Endothelial cell of umbilical vein (primary cell): ENCODE measurements around the gene CUBN.

ENCODE experiments used
- CTCF ChIP-seq, 2 donors: IDR thresholded peaks; 1 replicate in 1 of 2; 2 replicates in 1 of 2; pipeline ENCODE4 v1.5.1; 2011; ENCODE audit warnings: low read length in 2 of 2, mild to moderate bottlenecking in 2 of 2, moderate library complexity in 2 of 2, control low read depth in 1 of 2, inconsistent platforms in 1 of 2, low read depth in 1 of 2; ENCODE audit not compliant: insufficient read depth in 1 of 2; ENCODE audit errors: extremely low read depth in 1 of 2
- EZH2 ChIP-seq: IDR thresholded peaks from 2 replicates; pipeline ENCODE4 v1.6.1; 2012; ENCODE audit warnings: borderline replicate concordance, low read depth, mild to moderate bottlenecking, moderate library complexity, low read length, inconsistent platforms; ENCODE audit not compliant: severe bottlenecking
- JUN ChIP-seq: IDR thresholded peaks from 2 replicates; pipeline ENCODE4 v1.6.1; 2011; ENCODE audit warnings: borderline replicate concordance, low read depth; ENCODE audit not compliant: insufficient read length, insufficient read depth
- MAX ChIP-seq: IDR thresholded peaks from 2 replicates; pipeline ENCODE4 v1.6.1; 2011; ENCODE audit not compliant: insufficient read depth, insufficient read length
- MYC ChIP-seq: IDR thresholded peaks from one replicate; pipeline ENCODE4 v1.6.1; 2011; ENCODE audit warnings: mild to moderate bottlenecking, low read depth, low read length
- POLR2A ChIP-seq: IDR thresholded peaks from 2 replicates; pipeline ENCODE4 v1.6.1; 2012; ENCODE audit warnings: low read depth, mild to moderate bottlenecking, control low read depth, low read length
- POLR2AphosphoS5 ChIP-seq: IDR thresholded peaks from 2 replicates; pipeline ENCODE4 v1.6.1; 2012; ENCODE audit warnings: low read depth, mild to moderate bottlenecking, control low read depth, low read length, moderate library complexity; ENCODE audit not compliant: insufficient read depth

- TF ChIP-seq POLR2AphosphoS5 (no peak), EZH2 (no peak), CTCF (IDR thresholded peaks at IDR 0.05; ENCODE audit: extremely low read depth in 1 of 2, insufficient read depth in 1 of 2, low read depth in 1 of 2, low read length in 2 of 2) (no peak), POLR2A (no peak), MAX (no peak), JUN (peak; percentile 42), MYC (no peak)
These were observed 20.0 kb downstream of the CUBN start for GRCh38 chr10:17109475-17110207.
